ENCODE data around the gene CDC45.

Gene CDC45

DNA sequence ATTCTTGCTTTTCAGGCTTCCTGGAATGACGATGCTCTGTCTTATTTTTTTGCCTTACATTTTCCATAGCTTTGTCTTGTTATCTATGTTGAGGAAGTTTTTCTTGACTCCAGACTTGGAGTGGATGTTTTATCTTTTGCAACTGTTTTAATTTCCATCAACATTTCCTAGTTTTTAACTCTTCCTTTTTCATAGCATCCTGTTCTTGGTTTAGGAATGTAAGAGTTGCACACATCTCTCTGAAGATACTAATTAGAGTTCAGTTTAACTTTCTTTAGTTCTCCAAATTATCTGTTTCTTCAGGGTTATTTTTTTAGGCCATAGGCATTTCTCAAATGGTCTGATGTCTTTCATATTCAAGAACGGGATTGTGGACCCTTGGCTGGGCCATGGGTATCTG is 34.1 kb downstream of the CDC45 start:
- Histone ChIP-seq H3K36me3 (ENCODE audit: control insufficient read depth, insufficient read depth, low read length, severe bottlenecking) (no peaks in the 10 kb centered on the region), H3K4me1 (ENCODE audit: control insufficient read depth, insufficient read depth, low read length) (peaks cover 2% of the 10 kb centered on the region), H3K4me3 (ENCODE audit: low read length) (no peak overlapping the region), H3K9ac (ENCODE audit: low read length) (no peak overlapping the region), H3K27me3 (replicated peaks; ENCODE audit: control insufficient read depth, insufficient read depth, low read length) (no peaks in the 10 kb centered on the region), H3K9me3 (ENCODE audit: control insufficient read depth, low read length) (peaks cover 12% of the 10 kb centered on the region)
- DNase-seq (ENCODE audit: low read depth): no peak

DNA sequence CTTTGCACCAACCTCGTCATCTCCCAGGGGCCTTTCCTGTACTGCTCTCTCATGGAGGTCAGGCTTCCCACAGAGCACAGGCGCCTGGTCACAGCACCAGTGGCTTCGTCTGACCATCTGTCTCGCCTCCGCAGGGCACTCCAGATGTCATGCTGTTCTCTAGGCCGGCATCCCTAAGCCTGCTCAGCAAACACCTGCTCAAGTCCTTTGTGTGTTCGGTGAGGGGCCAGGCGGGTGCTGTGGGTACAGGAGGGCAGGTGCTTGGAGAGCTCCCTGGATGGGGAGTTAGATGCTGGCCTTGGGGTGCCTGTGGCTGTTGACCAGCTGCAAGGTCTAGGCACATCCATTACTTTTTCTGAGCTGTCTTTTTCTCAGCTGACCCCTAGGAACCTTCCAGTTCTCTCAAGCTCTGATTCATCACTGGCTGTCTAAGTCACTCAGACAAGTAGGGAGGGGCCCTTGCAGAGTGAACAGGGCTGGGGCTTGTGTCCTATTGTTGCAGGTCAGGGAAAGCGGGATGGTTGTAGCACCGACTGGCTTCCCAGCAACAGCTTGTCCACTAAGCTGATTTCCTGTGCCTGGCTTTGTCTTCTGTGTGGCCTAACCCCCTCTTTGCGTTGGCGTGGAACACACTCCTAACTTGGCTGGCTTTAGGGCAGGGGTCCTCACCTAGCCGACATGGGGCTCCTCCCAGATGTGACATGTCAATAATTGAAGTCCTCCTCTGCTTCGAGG is 35.3 kb downstream of the CDC45 start:
- no peak for DNase-seq (ENCODE audit: low read depth)
- Histone ChIP-seq H3K4me3 (ENCODE audit: low read length) (no peak overlapping the region), H3K9me3 (ENCODE audit: control insufficient read depth, low read length) (peaks cover 12% of the 10 kb centered on the region), H3K9ac (ENCODE audit: low read length) (no peak overlapping the region), H3K36me3 (ENCODE audit: control insufficient read depth, insufficient read depth, low read length, severe bottlenecking) (no peaks in the 10 kb centered on the region), H3K4me1 (ENCODE audit: control insufficient read depth, insufficient read depth, low read length) (no peaks in the 10 kb centered on the region), H3K27me3 (replicated peaks; ENCODE audit: control insufficient read depth, insufficient read depth, low read length) (no peaks in the 10 kb centered on the region)

GRCh38 chr22:19515654-19516377 is 36.1 kb downstream of the CDC45 start:
- Histone ChIP-seq H3K9ac (ENCODE audit: low read length) (no peak overlapping the region), H3K4me3 (ENCODE audit: low read length) (no peak overlapping the region), H3K9me3 (ENCODE audit: control insufficient read depth, low read length) (peaks cover 12% of the 10 kb centered on the region), H3K4me1 (ENCODE audit: control insufficient read depth, insufficient read depth, low read length) (no peaks in the 10 kb centered on the region), H3K36me3 (ENCODE audit: control insufficient read depth, insufficient read depth, low read length, severe bottlenecking) (no peaks in the 10 kb centered on the region), H3K27me3 (replicated peaks; ENCODE audit: control insufficient read depth, insufficient read depth, low read length) (no peaks in the 10 kb centered on the region)
- DNase-seq (ENCODE audit: low read depth): no peak

DNA sequence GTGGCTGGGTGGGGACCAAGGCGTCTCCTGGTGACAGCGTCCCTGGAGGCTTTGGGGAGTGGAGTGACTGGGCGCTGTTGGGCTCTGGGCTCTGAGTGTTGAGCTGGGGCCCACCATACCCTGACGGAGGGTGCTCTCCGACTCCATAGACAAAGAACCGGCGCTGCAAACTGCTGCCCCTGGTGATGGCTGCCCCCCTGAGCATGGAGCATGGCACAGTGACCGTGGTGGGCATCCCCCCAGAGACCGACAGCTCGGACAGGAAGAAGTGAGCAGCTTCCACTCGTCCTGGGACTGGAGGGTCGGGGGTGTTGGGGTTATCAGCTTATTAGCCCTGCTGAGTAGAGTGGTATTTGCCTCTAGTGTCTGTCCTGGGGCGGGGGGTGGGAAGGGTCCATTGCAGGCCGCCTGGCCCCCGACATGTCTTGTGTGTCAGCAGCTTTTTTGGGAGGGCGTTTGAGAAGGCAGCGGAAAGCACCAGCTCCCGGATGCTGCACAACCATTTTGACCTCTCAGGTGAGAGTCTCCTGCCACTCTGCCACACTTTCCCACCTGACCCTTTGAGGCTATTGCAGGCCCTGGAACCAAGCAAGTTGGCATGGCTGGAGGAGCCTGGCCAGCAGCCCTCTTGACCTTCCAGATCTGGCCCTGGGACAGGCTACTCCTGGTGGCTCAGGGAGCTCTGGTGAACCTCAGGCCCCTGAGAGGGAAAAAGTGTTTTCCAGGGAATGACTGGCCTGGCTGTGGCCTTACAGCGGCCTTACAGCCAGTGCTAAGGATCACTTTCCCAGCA is 36.9 kb downstream of the CDC45 start:
- no peak overlapping the region for H3K9ac ChIP-seq (ENCODE audit: low read length)
- DNase-seq (ENCODE audit: low read depth): no peak
- no peaks in the 10 kb centered on the region for H3K36me3 ChIP-seq (ENCODE audit: control insufficient read depth, insufficient read depth, low read length, severe bottlenecking)
- no peaks in the 10 kb centered on the region for H3K4me1 ChIP-seq (ENCODE audit: control insufficient read depth, insufficient read depth, low read length)
- H3K27me3 ChIP-seq (replicated peaks; ENCODE audit: control insufficient read depth, insufficient read depth, low read length): no peaks in the 10 kb centered on the region
- peaks cover 12% of the 10 kb centered on the region for H3K9me3 ChIP-seq (ENCODE audit: control insufficient read depth, low read length)
- no peak overlapping the region for H3K4me3 ChIP-seq (ENCODE audit: low read length)

GRCh38 chr22:19517171-19517500 is 37.4 kb downstream of the CDC45 start:
- H3K36me3 ChIP-seq (ENCODE audit: control insufficient read depth, insufficient read depth, low read length, severe bottlenecking): no peaks in the 10 kb centered on the region
- H3K9me3 ChIP-seq (ENCODE audit: control insufficient read depth, low read length): peaks cover 12% of the 10 kb centered on the region
- no peak overlapping the region for H3K4me3 ChIP-seq (ENCODE audit: low read length)
- no peak overlapping the region for H3K9ac ChIP-seq (ENCODE audit: low read length)
- DNase-seq (ENCODE audit: low read depth): no peak
- H3K27me3 ChIP-seq (replicated peaks; ENCODE audit: control insufficient read depth, insufficient read depth, low read length): peaks cover under 1% of the 10 kb centered on the region
- H3K4me1 ChIP-seq (ENCODE audit: control insufficient read depth, insufficient read depth, low read length): no peaks in the 10 kb centered on the region

DNA sequence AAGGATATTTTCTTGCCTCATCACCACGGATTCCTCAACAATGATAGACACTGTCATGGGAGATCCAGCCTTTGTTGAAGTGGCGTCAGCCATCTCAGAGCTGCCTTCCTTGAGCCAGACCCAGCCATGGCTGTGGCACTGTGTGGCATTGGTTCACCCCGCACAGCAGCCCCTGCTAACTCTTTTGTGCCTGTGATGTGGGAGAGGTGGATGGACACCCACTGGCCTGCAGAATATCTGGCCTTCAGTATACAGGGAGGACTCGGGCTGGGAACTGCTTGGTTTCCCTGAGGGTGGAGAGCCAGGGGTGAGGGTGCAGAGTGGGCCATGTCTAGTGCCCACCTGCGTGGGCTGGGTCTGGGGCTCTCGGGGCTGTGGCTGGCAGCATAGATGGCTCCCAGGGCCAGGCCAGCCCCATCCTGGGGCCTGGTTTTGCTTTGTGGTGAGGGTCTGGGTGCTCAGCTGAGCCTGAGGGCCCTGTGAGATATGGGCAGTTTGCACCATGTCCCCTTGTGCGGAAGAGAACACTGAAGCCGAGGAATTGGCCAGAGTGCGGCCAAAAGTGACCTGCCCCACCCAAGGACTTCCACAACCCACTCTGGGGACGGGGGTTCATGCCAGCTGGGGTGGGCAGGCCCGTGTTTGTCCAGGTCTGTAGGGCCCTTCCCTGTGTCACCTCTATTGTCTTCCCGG is 38.3 kb downstream of the CDC45 start:
- no peak for DNase-seq (ENCODE audit: low read depth)
- Histone ChIP-seq H3K36me3 (ENCODE audit: control insufficient read depth, insufficient read depth, low read length, severe bottlenecking) (no peaks in the 10 kb centered on the region), H3K4me1 (ENCODE audit: control insufficient read depth, insufficient read depth, low read length) (no peaks in the 10 kb centered on the region), H3K9ac (ENCODE audit: low read length) (no peak overlapping the region), H3K4me3 (ENCODE audit: low read length) (no peak overlapping the region), H3K9me3 (ENCODE audit: control insufficient read depth, low read length) (peaks cover 12% of the 10 kb centered on the region), H3K27me3 (replicated peaks; ENCODE audit: control insufficient read depth, insufficient read depth, low read length) (peaks cover 10% of the 10 kb centered on the region)

GRCh38 chr22:19518635-19519034 is 38.9 kb downstream of the CDC45 start:
- no peaks in the 10 kb centered on the region for H3K36me3 ChIP-seq (ENCODE audit: control insufficient read depth, insufficient read depth, low read length, severe bottlenecking)
- H3K4me3 ChIP-seq (ENCODE audit: low read length): no peak overlapping the region
- H3K27me3 ChIP-seq (replicated peaks; ENCODE audit: control insufficient read depth, insufficient read depth, low read length): peaks cover 12% of the 10 kb centered on the region
- DNase-seq (ENCODE audit: low read depth): no peak
- no peak overlapping the region for H3K9ac ChIP-seq (ENCODE audit: low read length)
- H3K4me1 ChIP-seq (ENCODE audit: control insufficient read depth, insufficient read depth, low read length): peaks cover 3% of the 10 kb centered on the region
- H3K9me3 ChIP-seq (ENCODE audit: control insufficient read depth, low read length): peaks cover 7% of the 10 kb centered on the region

- no peaks in the 10 kb centered on the region for H3K36me3 ChIP-seq (ENCODE audit: control insufficient read depth, insufficient read depth, low read length, severe bottlenecking)
- H3K4me3 ChIP-seq (ENCODE audit: low read length): no peak overlapping the region
- H3K9me3 ChIP-seq (ENCODE audit: control insufficient read depth, low read length): peaks cover under 1% of the 10 kb centered on the region
- H3K27me3 ChIP-seq (replicated peaks; ENCODE audit: control insufficient read depth, insufficient read depth, low read length): peaks cover 18% of the 10 kb centered on the region
- DNase-seq (ENCODE audit: low read depth): no peak
- peaks cover 6% of the 10 kb centered on the region for H3K4me1 ChIP-seq (ENCODE audit: control insufficient read depth, insufficient read depth, low read length)
- no peak overlapping the region for H3K9ac ChIP-seq (ENCODE audit: low read length)
Measured at GRCh38 chr22:19519041-19519926, 39.6 kb downstream of the CDC45 start.

DNA sequence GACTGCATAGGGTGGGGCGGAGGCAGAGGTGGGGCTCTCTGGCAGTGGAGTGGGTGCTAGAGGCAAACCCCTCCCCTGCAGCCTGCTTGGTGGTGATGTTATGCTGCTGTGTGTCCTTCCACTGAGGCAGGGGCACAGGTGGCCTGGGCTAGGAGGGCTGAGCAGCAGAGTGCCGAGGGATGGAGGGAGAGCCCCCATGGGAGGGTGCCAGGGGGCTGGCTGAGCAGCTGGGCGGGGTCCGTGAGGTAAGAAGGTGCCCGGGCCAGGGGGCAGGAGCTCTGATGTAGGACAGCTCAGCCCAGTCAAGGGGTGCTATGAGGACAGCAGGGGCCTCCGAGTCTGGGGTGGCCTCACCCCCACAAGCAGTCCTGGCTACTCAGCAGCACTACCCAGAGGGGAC is 40.3 kb downstream of the CDC45 start:
- Histone ChIP-seq H3K4me1 (ENCODE audit: control insufficient read depth, insufficient read depth, low read length) (peaks cover 7% of the 10 kb centered on the region), H3K9me3 (ENCODE audit: control insufficient read depth, low read length) (no peaks in the 10 kb centered on the region), H3K27me3 (replicated peaks; ENCODE audit: control insufficient read depth, insufficient read depth, low read length) (peaks cover 22% of the 10 kb centered on the region), H3K36me3 (ENCODE audit: control insufficient read depth, insufficient read depth, low read length, severe bottlenecking) (no peaks in the 10 kb centered on the region), H3K9ac (ENCODE audit: low read length) (no peak overlapping the region), H3K4me3 (ENCODE audit: low read length) (no peak overlapping the region)
- DNase-seq (ENCODE audit: low read depth): no peak

DNA sequence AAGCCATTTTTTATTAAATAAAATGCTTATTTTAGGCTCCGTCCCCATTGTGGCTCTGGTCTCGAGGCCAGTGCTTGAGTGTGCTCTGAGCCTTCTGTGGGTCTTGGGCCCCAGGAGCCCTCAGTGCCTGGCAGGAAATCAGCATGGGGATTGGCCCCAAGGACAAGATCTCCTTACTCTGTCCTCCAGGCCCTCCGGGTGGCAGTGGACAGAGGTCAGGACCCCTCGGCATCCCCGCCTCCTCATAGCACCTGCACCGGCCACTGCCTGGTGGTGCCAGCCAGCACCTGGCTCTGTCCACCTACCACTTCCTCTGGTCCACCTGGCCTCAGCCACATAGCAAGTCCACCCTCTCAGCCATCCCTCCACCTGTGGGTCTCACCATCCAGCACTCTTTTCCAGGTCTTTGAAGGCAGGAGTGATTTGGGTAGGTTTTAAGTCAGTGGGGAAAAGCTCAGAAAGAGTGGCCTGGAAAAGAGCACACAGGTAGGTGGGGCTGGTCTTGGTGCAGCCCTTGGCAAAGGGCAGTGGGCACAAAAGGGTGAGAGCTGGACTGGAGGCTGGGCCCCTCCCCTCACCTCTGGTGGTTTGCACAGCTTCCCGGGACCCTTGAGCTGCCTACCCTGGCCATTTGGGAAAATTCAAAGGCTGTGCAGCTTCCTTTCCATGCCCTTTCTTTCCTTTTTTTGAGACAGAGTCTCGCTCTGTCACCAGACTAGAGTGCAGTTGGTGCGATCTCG is 41.0 kb downstream of the CDC45 start:
- H3K27me3 ChIP-seq (replicated peaks; ENCODE audit: control insufficient read depth, insufficient read depth, low read length): peaks cover 25% of the 10 kb centered on the region
- no peaks in the 10 kb centered on the region for H3K36me3 ChIP-seq (ENCODE audit: control insufficient read depth, insufficient read depth, low read length, severe bottlenecking)
- no peak overlapping the region for H3K4me3 ChIP-seq (ENCODE audit: low read length)
- peaks cover 7% of the 10 kb centered on the region for H3K4me1 ChIP-seq (ENCODE audit: control insufficient read depth, insufficient read depth, low read length)
- no peak for DNase-seq (ENCODE audit: low read depth)
- H3K9ac ChIP-seq (ENCODE audit: low read length): no peak overlapping the region
- no peaks in the 10 kb centered on the region for H3K9me3 ChIP-seq (ENCODE audit: control insufficient read depth, low read length)
